IgD-negative memory B cell (primary cell): ENCODE results near the gene PPP1R18. TPM values are rescaled to one million over a fixed set of nuclear protein-coding genes. Genes with fewer than 3 reads are reported as not detected.
A peak's percentile ranks its signal among the peaks of the same experiment; 100 is the strongest.
"Not testable (repeated sequence)": the region's sequence is repeated elsewhere in the genome, so short reads cannot be mapped to it uniquely, and the experiment has no call there.

Experiments used
- H3K27ac Mint-ChIP-seq, 3 donors: one replicate each; pipeline ENCODE4 v1.8.0; 2020 to 2022; ENCODE audit warnings: mild to moderate bottlenecking in 3 of 3, mixed read lengths in 3 of 3, moderate library complexity in 1 of 3
- H3K27me3 Mint-ChIP-seq: one replicate; pipeline ENCODE4 v1.8.0; 2021; ENCODE audit warnings: mixed read lengths
- H3K36me3 Mint-ChIP-seq: one replicate; pipeline ENCODE4 v1.8.0; 2020; ENCODE audit warnings: mild to moderate bottlenecking, mixed read lengths
- H3K4me1 Mint-ChIP-seq, 3 donors: one replicate each; pipeline ENCODE4 v1.8.0; 2020 to 2022; ENCODE audit warnings: mixed read lengths in 3 of 3, mild to moderate bottlenecking in 1 of 3
- H3K4me3 Mint-ChIP-seq, 4 donors: one replicate each; pipeline ENCODE4 v1.8.0; 2020 to 2022; ENCODE audit warnings: mild to moderate bottlenecking in 4 of 4, mixed read lengths in 4 of 4, moderate library complexity in 3 of 4
- H3K9me3 Mint-ChIP-seq, 3 donors: one replicate each; pipeline ENCODE4 v1.8.0; 2020 to 2021; ENCODE audit warnings: mixed read lengths in 3 of 3, mild to moderate bottlenecking in 1 of 3
- polyA plus RNA-seq: library from polyadenylated mRNA; unstranded; fragments of 300-500 nt; fragmentation: Illumina TruSeq; gene quantifications from one replicate; pipeline ENCODE4 v1.2.3, GENCODE V29; 2021

Gene PPP1R18
- polyA plus RNA-seq, 1 donor from 2014 or later = 91.7 TPM

DNA sequence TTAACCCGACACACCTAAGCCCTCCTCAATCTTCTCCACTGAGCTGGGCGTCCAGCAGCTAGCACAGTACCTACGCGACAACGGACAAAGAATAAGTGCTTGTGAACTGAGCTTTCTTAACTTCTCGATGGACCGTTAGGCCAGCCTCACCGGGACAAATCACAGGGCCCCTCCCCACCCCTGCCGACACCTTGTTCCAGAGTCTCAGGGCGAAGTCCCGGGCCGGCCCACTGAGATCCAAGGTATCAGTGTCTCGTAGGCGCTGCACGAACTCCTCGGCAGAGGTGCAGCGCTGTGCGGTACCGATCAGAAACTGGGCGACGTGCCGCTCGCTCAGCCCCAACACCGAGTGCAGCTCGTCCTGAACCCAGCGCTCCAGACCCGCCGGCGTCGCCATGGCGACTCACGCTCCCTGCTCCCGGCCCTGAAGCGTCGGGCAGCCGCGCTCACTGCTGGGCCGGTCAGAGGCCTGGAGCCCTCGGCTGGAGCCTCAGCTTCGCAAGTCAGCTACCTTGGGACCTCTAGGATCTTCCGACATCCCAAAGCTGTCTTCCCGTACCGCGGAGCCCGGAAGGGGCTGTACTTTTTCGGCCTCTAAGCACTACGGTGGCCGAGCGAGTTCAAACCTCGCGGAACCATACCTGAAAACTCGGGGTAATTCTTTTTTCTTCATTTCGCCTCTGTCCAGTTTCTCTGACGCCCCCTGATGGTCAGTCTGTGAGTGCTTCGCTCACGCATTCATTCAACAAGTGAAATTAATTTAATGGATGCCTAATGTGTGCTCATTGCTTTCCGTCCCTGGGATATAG lies 13.8 kb downstream of the PPP1R18 start, which contains the start of gene DHX16:
Gene DHX16, minus strand, starts transcription at position 562 of the 809 bp plus-strand sequence. Its CDS starts 165 bp downstream, at position 397.
- peaks cover 15 to 24% (median 22%) of the 10 kb centered on the region in 3 donors for H3K4me1 Mint-ChIP-seq
- H3K36me3 Mint-ChIP-seq = peaks cover 5% of the 10 kb centered on the region
- H3K27me3 Mint-ChIP-seq = peaks cover 2% of the 10 kb centered on the region
- peak within 1 kb of the TSS; percentile 83 to 99 (median 88) for H3K27ac Mint-ChIP-seq
- no peaks in the 10 kb centered on the region for H3K9me3 Mint-ChIP-seq
- peak within 1 kb of the TSS; percentile 83 to 96 (median 93) for H3K4me3 Mint-ChIP-seq

DNA sequence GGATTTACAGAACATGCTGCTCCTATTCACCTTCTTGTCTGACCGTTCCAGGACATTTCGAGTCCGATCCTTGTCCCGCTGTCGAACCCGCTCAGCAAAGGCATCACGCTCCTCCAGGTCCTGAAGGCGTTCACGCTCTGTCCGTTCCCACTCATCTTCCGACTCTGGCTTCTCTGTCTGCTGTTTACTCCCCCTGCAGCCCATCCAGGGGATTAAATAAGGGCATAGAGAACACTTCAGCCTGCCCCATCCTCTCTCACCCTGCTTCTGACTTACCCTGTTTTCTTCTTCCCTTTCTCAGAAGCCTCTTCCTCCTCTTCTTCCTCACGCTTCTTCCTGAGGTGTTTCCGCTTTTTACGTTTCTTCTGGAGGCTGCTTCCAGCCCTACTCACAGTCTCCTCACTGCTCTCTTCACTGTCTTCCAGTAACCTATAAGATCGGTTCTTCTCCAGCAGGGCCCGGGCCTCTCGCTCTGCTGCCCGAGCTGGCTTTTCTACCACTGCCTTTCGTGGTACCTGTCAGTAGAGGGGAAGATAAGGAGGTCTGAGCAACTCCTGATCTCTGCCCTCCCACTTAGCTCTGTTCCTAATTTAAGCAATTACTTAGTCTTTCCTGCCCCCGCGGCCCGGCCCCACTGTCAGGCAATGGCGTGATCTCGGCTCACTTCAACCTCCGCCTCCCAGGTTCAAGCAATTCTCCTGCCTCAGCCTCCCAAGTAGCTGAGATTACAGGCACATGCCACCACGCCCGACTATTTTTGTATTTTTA lies 15.5 kb downstream of the PPP1R18 start:
- peak overlapping the region in 2 of 3 donors; percentile 63 to 64 for H3K27ac Mint-ChIP-seq
- no peaks in the 10 kb centered on the region for H3K9me3 Mint-ChIP-seq
- H3K27me3 Mint-ChIP-seq = peaks cover 2% of the 10 kb centered on the region
- H3K4me3 Mint-ChIP-seq = peak overlapping the region; percentile 66 to 84 (median 75)
- peaks cover 3% of the 10 kb centered on the region for H3K36me3 Mint-ChIP-seq
- H3K4me1 Mint-ChIP-seq = peaks cover 10 to 19% (median 18%) of the 10 kb centered on the region in 3 donors

DNA sequence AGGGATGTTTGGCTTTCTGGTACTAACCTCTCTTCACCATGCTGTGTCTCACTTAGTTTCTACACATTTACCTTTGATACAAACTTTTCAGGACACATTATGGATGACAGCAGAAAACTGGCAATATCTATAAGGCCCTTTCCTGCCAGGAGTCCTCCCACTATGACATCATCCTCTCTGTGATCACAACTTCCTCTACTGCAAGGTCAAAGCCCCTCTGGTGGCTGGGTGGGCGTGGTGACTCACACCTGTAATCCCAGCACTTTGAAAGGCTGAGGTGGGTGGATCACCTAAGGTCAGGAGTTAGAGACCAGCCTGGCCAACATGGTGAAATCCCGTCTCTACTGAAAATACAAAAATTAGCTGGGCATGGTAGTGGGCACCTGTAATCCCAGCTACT lies 20.1 kb downstream of the PPP1R18 start:
- H3K36me3 Mint-ChIP-seq, H3K9me3 Mint-ChIP-seq, H3K27me3 Mint-ChIP-seq, H3K4me3 Mint-ChIP-seq, H3K27ac Mint-ChIP-seq: not testable (repeated sequence)
- peaks cover 4 to 11% (median 5%) of the 10 kb centered on the region in 3 donors for H3K4me1 Mint-ChIP-seq

DNA sequence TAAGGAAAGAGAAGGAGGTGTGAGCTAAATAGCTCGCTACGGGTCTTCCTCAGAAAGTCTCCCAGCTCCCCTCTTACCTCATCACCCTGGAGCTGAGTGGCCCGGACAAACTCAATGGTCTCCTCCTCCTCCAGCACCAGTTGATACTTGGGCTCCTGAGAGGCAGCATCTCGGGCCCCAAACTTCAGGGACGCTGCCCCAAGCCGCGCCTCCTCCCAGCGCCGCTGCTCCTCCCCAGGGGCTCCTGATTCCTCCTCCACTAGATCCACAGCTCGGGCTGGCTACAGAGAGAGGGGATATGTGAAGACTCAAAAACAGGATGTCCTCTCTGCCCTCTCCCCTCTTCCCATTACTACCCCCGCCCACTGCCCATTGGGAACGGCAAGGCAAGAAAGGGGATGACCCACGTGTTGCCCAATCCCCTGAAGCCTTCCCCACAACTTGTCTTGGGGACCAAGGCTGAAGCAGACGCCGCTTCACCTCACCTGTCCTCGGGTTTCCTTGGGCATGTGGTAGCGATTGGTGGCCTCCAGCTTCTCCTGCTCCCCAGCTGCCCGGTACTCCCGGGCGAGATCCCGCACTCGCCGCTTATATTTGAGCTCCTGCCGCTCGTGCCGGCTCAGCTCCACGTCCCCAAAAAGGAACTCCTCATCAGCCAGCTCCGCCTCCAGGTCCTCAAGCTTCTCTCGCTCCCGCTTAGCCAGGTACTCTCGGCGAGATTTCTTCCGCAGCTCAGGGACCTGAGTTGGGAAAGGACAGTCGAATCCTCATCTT lies 21.3 kb downstream of the PPP1R18 start:
- Mint-ChIP-seq H3K27me3 (no peaks in the 10 kb centered on the region), H3K4me1 (peaks cover 0 to 2% (median under 1%) of the 10 kb centered on the region in 3 donors), H3K9me3 (no peaks in the 10 kb centered on the region), H3K4me3 (peak overlapping the region in 1 of 4 donors; percentile 12), H3K27ac (no peak overlapping the region), H3K36me3 (peaks cover 7% of the 10 kb centered on the region)

DNA sequence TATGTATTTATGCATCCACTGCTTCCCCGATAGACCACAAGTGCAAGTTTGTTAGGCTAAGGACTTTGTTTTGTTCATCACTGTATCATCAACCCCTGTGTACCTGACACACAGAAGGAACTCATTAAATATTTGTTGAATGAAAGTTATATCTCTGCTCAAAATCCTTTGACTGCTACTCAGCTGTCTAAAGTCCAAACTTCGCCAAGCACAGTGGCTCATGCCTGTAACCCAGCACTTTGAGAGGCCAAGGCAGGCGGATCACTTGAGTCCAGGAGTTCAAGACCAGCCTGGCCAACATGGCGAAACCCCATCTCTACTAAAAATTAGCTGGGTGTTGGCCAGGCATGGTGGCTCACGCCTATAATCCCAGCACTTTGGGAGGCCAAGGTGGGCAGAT lies 28.5 kb downstream of the PPP1R18 start:
- not testable (repeated sequence) for H3K27me3 Mint-ChIP-seq, H3K4me1 Mint-ChIP-seq, H3K4me3 Mint-ChIP-seq, H3K9me3 Mint-ChIP-seq, H3K36me3 Mint-ChIP-seq, H3K27ac Mint-ChIP-seq

DNA sequence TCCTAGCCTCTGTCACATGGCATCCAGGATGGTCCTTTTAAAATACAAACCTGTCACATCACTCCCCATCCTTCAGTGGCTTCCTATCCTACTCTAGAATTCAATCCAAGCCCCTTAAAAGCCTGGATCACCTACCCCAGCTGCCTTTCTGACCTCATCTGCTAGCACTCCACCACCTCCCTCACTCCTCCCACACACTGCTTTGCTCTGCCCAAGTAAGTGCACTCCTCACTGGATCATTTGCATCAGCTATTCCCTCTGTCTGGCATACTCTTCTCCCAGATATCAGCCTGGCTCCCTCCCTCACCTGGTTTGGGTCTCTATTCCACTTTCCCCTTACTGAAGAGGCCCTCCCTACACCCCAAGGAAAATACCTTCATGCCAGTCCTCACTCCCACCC lies 29.0 kb downstream of the PPP1R18 start:
- Mint-ChIP-seq H3K4me1 (peaks cover 0 to 8% (median 2%) of the 10 kb centered on the region in 3 donors), H3K4me3 (no peak overlapping the region), H3K27ac (no peak overlapping the region), H3K27me3 (no peaks in the 10 kb centered on the region), H3K9me3 (no peaks in the 10 kb centered on the region), H3K36me3 (peaks cover 8% of the 10 kb centered on the region)

DNA sequence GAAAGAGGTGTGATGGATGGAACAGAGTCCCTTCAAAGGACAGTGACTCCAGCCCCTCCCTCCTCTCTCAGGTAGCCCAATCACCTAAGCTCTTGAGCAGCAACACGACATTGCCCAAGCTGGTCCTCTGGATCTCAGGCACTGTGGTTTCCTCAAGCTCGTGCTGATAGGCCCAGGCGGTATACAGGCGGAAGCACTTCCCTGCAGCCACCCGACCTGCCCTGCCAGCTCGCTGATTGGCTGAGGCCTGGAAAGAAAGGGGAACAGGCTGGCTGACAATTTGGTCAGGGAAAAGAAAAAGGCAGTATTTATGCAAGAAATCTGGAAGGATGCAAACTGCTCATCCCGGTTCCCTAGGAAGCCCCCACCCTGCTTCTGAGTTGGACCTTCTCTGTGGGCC lies 29.9 kb downstream of the PPP1R18 start:
- peaks cover 7% of the 10 kb centered on the region for H3K36me3 Mint-ChIP-seq
- H3K4me1 Mint-ChIP-seq = peaks cover 0 to 8% (median 2%) of the 10 kb centered on the region in 3 donors
- no peaks in the 10 kb centered on the region for H3K9me3 Mint-ChIP-seq
- no peaks in the 10 kb centered on the region for H3K27me3 Mint-ChIP-seq
- H3K4me3 Mint-ChIP-seq = no peak overlapping the region
- no peak overlapping the region for H3K27ac Mint-ChIP-seq

DNA sequence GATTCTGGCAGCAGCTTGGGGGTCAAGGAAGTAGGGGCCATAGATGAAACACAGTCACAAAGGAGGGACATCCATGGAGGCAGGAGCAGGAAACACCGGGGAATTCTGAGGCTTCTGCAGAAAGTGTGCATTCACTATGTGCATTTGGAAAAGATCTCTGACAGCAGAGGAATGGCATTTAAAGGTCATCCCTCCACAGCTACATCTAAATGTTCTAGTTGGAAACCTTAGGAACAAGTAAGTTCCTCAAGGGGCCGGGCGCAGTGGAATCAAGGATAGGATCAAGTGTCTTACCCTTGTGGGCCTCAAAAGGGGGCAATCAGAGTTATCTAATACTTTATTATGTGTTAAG lies 30.7 kb downstream of the PPP1R18 start:
- peaks cover 5% of the 10 kb centered on the region for H3K36me3 Mint-ChIP-seq
- H3K4me1 Mint-ChIP-seq = peaks cover 2 to 8% (median 6%) of the 10 kb centered on the region in 3 donors
- no peak overlapping the region for H3K27ac Mint-ChIP-seq
- H3K4me3 Mint-ChIP-seq = no peak overlapping the region
- H3K27me3 Mint-ChIP-seq = no peaks in the 10 kb centered on the region
- H3K9me3 Mint-ChIP-seq = no peaks in the 10 kb centered on the region

DNA sequence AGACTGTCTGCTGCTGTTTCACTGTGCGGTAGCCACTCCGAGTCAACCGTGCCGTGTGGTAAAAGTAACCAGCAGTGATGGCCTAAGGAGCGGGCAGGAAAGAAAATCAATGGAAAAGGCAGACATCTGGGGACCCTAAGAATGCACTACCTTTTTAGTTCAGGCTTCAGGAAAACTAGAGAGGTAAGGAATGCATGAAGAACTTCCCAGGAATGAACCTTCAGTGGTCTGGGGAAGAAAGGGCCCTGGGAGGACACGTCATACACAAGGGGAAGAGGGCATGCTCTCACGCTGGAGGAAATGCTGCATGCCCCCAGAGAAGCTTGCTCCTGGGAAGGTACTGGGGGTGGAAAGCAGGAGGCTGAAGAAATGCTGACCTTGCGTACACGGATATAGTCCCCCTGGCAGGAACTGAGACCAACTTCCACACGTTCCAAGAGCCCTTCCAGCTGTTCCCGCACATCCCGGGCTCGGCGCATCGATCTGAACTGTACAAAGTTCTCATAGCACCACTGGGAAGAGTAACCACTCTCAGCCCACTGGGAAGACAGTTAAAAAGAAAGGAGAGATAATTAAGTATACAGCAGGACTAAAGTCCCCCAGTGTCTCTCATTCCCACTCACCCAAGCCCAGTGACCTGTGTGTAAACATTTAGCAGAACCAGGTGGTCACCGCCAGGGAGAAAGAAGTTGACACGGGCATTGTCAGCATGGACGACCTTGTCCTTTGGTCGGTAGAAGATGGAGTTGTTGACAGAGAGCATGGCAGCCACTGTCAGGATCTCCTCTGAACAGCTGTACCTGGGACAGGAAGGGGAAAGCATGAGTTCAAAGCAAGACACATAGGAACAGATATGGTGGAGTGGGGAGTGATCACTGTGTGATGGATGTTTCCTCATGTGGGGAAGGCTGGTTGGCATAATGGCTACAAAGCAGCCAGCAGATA lies 31.4 kb downstream of the PPP1R18 start:
- Mint-ChIP-seq H3K4me1 (peaks cover 2 to 8% (median 6%) of the 10 kb centered on the region in 3 donors), H3K27me3 (no peaks in the 10 kb centered on the region), H3K27ac (no peak overlapping the region), H3K36me3 (peaks cover 4% of the 10 kb centered on the region), H3K9me3 (no peaks in the 10 kb centered on the region), H3K4me3 (no peak overlapping the region)

DNA sequence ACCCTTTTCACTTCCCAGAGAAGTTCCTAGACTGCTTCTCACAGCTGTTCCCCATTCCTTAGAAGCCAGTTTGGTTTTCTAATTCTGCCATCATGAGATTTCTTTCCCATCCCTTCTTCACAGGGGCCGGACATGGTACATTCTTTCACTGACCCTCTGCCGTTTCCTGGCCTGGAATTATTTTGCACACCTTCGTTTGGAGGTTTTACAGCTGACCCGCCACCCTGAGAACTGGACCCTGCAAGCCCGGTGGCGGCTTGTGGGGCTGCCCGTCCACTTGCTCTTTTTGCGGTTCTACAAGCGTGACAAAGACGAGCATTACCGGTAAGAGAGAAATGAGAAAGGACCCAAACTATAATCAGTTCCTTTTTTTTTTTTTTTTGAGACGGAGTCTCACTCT lies 35.3 kb downstream of the PPP1R18 start:
- Mint-ChIP-seq H3K9me3 (no peaks in the 10 kb centered on the region), H3K27me3 (no peaks in the 10 kb centered on the region), H3K4me1 (peaks cover 7 to 13% (median 13%) of the 10 kb centered on the region in 3 donors), H3K36me3 (no peaks in the 10 kb centered on the region), H3K27ac (peak overlapping the region in 2 of 3 donors; percentile 76 to 83), H3K4me3 (peak overlapping the region in 1 of 4 donors; percentile 70)

DNA sequence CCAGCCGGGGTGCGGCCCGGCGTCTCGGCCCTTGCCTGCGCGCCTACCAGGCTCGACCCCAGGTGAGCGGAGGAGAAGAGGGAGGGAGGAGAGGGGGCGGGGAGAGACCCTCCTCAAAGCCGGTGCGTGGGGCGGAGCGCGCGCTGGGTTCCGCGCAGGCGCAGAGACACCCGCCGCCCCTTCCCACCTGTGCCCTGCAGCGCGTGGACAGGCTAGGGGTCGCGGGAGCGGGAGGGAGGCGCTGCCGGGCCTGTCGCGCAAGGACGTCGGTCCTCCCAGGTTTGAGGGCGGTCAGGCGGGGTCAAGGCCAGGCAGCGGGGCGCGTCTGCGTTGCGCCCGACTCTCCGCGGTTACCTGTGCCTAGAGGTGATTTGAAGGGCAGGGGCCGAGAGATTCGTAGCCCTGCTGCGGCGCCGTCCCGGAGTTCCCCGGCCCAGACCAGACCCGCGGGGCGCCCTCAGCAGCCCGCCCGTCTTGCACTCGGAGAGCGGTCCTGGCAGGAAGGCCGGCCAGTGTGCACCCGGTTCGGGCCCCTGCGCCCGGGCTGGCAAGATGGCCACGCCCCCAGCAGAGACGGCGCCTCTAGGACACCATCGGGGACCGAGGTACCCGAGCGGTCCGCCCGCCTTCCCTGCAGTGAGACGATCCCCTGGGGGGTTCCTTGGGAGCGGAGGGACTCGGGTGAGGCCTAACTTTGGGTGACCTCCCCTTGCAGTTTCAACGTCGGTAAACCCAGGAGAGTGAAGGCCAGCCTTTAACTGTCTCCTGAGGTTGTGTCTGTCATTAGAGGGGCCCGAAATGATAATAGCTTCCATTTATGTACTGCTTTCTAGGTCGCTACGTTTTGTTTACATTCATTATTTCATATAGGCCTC lies 39.0 kb downstream of the PPP1R18 start:
- Mint-ChIP-seq H3K27ac (peak overlapping the region; percentile 75 to 97 (median 95)), H3K9me3 (no peaks in the 10 kb centered on the region), H3K36me3 (no peaks in the 10 kb centered on the region), H3K4me1 (peaks cover 6 to 18% (median 9%) of the 10 kb centered on the region in 3 donors), H3K4me3 (peak overlapping the region; percentile 86 to 95 (median 92)), H3K27me3 (no peaks in the 10 kb centered on the region)

DNA sequence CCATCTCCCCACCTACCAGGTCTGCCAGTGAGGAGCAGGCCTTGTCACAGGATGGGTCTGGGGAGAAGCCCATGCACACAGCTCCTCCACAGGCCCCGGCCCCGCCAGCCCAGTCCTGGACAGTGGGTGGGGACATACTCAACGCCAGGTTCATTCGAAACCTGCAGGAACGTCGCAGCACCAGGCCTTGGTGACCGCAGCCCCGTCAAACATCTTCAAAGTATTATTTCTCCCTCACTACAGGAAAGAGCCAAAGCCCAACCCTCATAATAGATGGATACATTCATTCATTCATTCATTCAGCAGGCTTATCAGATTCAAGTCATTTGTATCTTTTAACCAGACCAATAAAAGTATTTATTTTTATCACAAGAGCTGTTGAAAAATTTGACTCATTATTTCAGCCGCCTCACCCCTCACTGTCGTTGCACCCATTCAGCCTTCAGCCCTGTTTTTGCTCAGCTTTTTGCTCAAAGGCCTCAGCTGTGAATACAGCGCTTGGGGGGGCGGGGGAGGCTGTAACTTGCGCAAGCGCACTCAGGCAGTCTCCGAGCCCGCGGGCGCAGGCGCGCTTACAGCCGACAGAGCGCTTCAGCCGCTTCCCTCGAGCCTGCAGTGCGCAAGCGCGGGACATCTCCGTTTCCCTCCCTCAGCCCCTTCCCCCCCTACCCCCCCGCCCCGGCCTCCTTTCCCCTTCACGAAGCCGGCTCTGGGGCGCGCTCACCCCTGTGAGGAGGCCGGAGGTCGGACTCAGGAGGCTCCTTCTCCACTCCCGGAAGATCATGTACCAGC lies 39.8 kb downstream of the PPP1R18 start, which contains the start of gene C6orf136:
Gene C6orf136, plus strand, starts transcription at position 684 of the 792 bp plus-strand sequence. Its CDS starts 99 bp downstream, at position 783.
- Mint-ChIP-seq H3K9me3 (no peaks in the 10 kb centered on the region), H3K27me3 (no peaks in the 10 kb centered on the region), H3K4me1 (peaks cover 6 to 18% (median 9%) of the 10 kb centered on the region in 3 donors), H3K36me3 (no peaks in the 10 kb centered on the region), H3K27ac (peak within 1 kb of the TSS; percentile 75 to 97 (median 95)), H3K4me3 (peak within 1 kb of the TSS; percentile 86 to 95 (median 92))
